Urinary bladder (tissue), 4 donors: ENCODE data around the gene ENGASE. TPM values are rescaled to one million over a fixed set of nuclear protein-coding genes. Genes with fewer than 3 reads are reported as not detected.
A peak's percentile ranks its signal among the peaks of the same experiment; 100 is the strongest.

Experiments used
- DNase-seq: peaks from one replicate; pipeline ENCODE4 v3.0.0-alpha.2; 2015; ENCODE audit errors: extremely low spot score
- H3K27ac ChIP-seq: one replicate; pipeline ENCODE4 v1.5.1; 2013; ENCODE audit warnings: low read depth, mild to moderate bottlenecking, moderate library complexity
- H3K36me3 ChIP-seq: one replicate; pipeline ENCODE4 v1.6.1; 2013; ENCODE audit warnings: mild to moderate bottlenecking, moderate library complexity; ENCODE audit not compliant: insufficient read depth
- H3K4me1 ChIP-seq: one replicate; pipeline ENCODE4 v1.6.1; 2013; ENCODE audit warnings: mild to moderate bottlenecking, moderate library complexity; ENCODE audit not compliant: insufficient read depth
- H3K4me3 ChIP-seq: one replicate; pipeline ENCODE4 v1.5.1; 2013; ENCODE audit warnings: low read depth, low read length
- WGBS: extraction: QIAGEN DNeasy Blood & Tissue Kit; methylation state at CpG from one replicate; pipeline ENCODE4 v1.1.7; 2013; 5-methylcytosine and 5-hydroxymethylcytosine counted together
- polyA plus RNA-seq: library from polyadenylated mRNA; stranded (reverse); fragments of 200-250 nt; gene quantifications from one replicate; pipeline ENCODE4 v1.2.3, GENCODE V29; 2013
- total RNA-seq: library from RNA; depleted of rRNA; stranded (reverse); fragments of >200 nt; gene quantifications from one replicate; pipeline ENCODE4 v1.2.3, GENCODE V29; 2014
- donor health status: healthy with polysubstance abuse.
- donor health status: healthy.

Gene ENGASE
- total and polyA plus RNA-seq, 2 donors, result 17.2 to 27.4 TPM

DNA sequence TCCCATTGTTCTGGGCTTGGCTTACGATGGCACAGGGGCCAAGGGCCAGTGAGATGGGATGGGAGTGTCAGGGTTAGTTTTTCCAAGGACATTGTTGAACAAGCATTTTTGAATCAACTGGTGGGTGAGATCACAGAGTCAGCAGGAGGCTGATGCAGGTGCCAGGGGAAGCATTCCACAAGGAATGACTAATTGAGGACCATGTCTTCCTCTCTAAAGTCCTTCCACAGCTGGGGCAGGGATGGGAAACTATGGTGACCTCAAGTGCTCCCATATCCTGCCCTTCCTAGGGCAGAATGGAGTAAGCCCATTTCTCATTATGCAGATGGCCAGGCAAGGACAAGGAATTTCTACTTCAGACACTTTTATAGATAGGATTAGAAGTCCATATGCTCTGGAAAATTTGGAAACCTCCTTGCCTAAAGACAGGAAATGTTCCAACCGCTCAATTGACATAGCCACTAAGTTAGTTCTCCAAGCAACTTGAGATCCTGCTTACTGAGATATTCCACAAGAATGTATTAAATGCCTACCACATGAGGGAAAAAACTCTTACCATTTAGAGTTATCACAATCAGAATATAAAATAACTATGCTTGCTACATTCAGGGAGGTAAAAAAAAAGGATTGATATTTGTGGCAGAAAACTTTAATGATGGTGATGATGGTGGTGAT, 21.2 kb upstream of the ENGASE start:
- H3K4me3 ChIP-seq, result no peak overlapping the region
- DNase-seq, result no peak
- H3K27ac ChIP-seq, result no peak overlapping the region
- 76% methylated on average over 2 of the region's 2 CpGs for WGBS
- H3K4me1 ChIP-seq, result no peaks in the 10 kb centered on the region
- no peaks in the 10 kb centered on the region for H3K36me3 ChIP-seq

DNA sequence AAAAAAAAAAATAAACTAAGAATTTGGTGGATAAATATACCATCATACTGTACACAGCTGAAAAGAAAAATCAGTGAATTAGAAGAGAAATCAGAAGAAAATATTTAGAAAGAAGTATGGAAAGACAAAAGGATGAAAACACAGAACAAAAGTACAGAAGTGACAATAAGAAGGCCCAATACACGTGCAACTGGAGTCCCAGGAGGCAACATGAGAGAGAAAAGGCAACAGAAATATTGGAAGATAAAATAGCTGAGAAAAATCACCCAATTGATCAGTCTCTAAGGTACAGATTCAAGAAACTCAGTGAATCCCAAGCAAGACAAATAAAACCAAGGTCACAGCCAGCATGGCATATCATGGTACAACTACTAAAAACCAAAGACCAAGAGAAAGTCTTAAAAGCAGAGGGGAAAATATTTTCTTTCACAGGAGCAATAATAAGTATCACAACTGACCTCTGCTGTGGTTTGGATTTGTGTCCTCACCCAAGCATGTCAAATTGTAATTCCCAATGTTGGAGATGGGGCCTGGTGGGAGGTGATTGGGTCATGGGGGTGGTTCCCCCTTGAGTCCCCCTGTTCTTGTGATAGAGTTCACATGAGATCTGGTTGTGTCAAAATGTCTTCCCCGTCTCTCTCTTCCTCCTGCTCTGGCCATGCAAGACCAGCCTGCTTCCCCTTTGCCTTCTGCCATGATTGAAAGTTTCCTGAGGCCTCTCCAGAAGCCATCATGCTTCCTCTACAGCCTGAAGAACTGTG, 20.2 kb upstream of the ENGASE start:
- H3K27ac ChIP-seq, result no peak overlapping the region
- H3K4me3 ChIP-seq, result no peak overlapping the region
- no peaks in the 10 kb centered on the region for H3K4me1 ChIP-seq
- 71% methylated on average over 2 of the region's 2 CpGs for WGBS
- H3K36me3 ChIP-seq, result no peaks in the 10 kb centered on the region
- DNase-seq, result no peak

DNA sequence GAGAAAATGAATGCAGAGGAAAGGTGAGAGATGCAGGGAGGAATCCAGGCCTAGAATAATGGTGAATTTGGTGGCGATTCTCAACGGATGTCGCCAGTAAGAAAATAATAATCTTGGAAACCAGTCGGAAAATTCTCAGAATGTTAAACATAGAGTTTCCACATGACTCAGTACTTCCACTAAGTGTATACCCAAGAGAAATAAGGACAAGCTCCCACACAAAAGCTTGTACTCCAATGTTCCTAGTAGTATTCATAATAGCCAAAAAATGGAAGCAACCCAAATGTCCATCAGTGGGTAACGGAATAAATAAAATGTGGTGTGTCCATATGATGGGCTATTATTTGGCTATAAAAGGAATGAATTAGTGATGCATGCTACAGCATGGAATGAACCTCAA, 19.4 kb upstream of the ENGASE start:
- no peak for DNase-seq
- H3K27ac ChIP-seq, result no peak overlapping the region
- H3K36me3 ChIP-seq, result no peaks in the 10 kb centered on the region
- H3K4me3 ChIP-seq, result no peak overlapping the region
- H3K4me1 ChIP-seq, result no peaks in the 10 kb centered on the region
- 87% methylated on average over 5 of the region's 5 CpGs for WGBS

DNA sequence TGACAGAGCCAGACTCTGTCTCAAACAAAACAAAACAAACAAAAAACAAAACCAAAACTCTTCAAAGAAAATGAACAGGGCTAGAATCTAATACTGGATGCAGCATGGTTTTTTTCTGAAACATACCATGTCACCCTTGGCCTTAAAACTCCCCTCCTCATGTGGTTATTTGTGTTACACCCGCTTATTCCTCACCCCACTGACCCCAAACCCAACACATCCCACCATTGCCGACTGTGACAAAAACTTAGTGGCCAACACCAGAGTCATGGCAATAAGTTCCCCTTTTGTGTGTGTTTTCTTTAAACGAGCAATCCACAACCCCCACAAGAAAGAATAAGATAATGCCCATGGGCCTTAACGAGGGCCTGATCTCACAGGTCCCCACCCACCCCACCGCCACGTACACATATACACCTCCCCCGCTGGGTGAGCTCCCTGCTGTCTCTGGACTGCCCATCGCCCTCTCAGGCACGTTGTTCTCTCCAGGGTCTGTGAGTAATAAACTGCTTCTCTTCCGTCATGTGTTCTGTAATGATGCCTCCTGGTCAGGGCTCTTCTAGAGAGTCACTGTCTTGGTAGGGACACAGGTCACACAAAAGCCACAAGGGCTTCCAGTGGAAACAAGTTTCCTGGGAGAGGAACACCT, 16.8 kb upstream of the ENGASE start:
- no peak overlapping the region for H3K27ac ChIP-seq
- DNase-seq, result no peak
- H3K4me3 ChIP-seq, result no peak overlapping the region
- WGBS, result 79% methylated on average over 10 of the region's 10 CpGs
- H3K36me3 ChIP-seq, result no peaks in the 10 kb centered on the region
- H3K4me1 ChIP-seq, result no peaks in the 10 kb centered on the region

DNA sequence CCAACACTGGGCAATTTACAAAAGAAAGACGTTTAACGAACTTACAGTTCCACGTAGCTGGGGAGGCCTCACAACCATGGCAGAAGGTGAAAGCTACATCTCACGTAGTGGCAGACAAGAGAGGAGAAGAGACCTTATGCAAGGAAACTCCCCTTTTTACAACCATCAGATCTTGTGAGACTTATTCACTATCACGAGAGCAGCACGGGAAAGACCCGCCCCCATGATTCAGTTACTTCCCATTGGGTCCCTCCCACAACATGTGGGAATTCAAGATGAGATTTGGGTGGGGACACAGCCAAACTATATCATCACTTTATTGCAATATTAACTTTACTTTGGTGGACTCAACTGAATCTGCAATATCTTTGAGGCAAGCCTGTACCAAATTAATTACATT, 11.9 kb upstream of the ENGASE start:
- H3K4me1 ChIP-seq, result no peaks in the 10 kb centered on the region
- DNase-seq, result no peak
- H3K36me3 ChIP-seq, result no peaks in the 10 kb centered on the region
- no peak overlapping the region for H3K27ac ChIP-seq
- H3K4me3 ChIP-seq, result no peak overlapping the region
- WGBS, result 79% methylated on average over 7 of the region's 7 CpGs

DNA sequence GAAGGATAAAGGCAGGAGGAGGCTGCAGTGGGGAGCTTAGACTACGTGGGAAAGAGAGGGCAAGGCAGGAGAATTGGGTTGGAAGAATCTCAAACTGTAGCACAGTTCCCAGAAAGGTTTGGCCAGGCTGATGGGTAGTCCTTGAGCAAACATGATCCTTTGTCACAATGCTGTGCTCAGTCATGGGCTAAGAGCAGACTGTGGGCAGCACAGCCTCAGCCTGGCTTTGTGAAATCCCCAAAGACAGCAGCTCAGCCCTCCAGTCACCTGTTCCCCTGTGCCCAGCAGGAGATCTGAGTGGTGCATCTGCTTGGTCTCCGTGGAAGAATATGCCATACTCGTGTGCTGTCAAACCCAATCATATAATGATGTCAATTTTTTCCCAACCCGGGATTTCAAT, 10.6 kb upstream of the ENGASE start:
- DNase-seq, result no peak
- WGBS, result 73% methylated on average over 4 of the region's 4 CpGs

DNA sequence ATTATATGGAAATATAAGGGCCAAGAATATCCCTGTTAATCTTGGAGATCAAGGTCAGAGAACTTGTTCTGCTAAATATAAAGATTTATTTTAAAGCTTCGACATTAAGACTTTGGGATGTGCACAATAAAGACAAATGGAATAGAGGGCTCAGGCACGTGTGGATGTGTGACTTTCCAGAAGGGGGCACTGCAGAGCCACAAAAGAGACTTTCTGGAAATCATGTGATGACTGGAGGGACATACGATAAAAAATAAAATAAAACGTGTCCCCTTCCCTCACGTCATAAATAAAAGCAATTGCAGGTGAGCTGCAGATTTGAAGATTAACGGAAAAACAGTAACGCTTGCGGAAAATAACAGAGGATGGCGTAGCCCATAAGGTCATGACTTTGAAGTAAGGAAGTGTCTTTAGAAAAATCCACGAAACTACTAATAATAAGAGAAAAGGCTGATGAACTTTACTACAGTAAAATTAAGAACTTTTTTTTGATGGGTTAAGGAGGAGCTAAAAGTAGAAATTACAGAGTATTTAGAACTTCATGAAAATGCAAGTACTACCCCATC, 9.4 kb upstream of the ENGASE start:
- 39% methylated on average over 10 of the region's 10 CpGs for WGBS
- DNase-seq, result no peak
- Histone ChIP-seq H3K27ac (no peak overlapping the region), H3K4me1 (no peaks in the 10 kb centered on the region), H3K4me3 (no peak overlapping the region), H3K36me3 (no peaks in the 10 kb centered on the region)

More for the DNA sequence above, 10.6 kb upstream of the ENGASE start:
- H3K36me3 ChIP-seq, result no peaks in the 10 kb centered on the region
- H3K27ac ChIP-seq, result no peak overlapping the region
- H3K4me1 ChIP-seq, result no peaks in the 10 kb centered on the region
- H3K4me3 ChIP-seq, result no peak overlapping the region

DNA sequence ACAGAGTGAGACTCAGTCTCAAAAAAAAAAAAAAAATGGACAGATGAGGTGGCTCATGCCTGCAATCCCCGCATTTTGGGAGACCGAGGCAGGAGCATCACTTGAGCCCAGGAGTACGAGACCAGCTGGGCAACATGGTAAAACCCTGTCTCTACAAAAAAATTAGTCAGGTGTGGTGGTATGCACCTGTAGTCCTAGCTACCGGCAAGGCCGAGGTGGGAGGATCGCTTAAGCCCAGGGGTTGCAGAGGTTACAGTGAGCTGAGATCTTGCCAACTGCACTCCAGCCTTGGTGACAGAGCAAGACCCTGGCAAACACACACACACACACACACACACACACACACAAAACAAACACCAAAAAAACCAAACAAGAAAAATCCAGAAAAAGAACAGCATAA, 7.7 kb upstream of the ENGASE start:
- DNase-seq, result no peak
- H3K4me3 ChIP-seq, result no peak overlapping the region
- no peaks in the 10 kb centered on the region for H3K36me3 ChIP-seq
- WGBS, result 87% methylated on average over 6 of the region's 6 CpGs
- H3K4me1 ChIP-seq, result no peaks in the 10 kb centered on the region
- H3K27ac ChIP-seq, result no peak overlapping the region

DNA sequence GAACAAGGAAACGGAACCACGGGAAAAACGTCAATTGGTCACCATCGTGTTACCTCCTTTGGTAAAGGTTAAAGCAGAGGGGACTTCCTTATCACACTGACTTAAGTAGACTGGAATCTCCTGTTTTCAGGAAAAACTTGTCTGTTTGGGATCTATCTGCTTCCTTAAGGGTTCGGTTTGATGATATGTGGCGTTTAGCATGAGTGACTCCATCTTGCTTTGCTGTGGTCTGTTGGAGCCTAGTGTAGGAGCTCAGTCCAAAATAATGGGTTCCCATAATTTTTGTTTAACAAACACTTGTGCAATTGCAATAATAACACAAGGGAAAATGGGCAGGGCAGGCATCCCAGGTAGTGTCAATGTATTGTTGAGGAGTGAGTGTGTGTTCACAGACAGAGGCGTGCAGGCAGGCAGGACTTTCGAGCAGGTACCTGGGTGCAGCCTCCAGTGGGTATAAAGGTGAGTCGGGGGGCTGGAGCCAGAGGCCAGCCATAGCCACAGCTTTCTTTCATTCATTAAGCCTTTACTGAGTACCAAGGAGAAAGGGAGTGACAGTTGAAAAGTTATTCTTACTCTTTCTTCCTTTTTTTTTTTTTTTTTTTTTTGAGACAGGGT, 4.3 kb upstream of the ENGASE start:
- 84% methylated on average over 9 of the region's 9 CpGs for WGBS
- DNase-seq, result no peak
- H3K27ac ChIP-seq, result no peak overlapping the region
- H3K36me3 ChIP-seq, result no peaks in the 10 kb centered on the region
- H3K4me3 ChIP-seq, result no peak overlapping the region
- no peaks in the 10 kb centered on the region for H3K4me1 ChIP-seq

DNA sequence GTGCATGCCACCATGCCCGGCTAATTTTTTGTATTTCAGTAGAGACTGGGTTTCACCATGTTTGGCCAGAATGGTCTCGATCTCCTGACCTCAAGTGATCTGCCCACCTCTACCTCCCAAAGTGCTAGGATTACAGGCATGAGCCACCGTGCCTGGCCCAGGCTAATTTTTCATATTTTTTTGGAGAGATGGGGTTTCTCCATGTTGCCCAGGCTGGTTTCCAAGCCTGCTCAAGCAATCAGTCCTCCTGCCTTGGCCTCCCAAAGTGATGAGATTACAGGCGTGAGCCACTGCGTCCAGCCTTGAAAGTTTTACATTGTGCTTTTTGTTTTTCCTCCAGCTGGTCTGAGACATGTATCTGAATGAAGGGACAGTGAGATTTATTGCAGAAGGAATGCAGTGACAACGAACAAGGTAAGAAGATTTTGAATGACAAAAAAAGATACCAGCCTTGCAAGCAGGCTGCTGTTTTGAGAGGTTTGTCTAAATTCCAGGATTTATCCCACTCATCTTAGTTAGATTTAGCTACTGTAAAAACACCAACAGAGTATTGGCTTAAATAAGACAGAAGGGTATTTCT, 3.4 kb upstream of the ENGASE start:
- no peak for DNase-seq
- 76% methylated on average over 6 of the region's 6 CpGs for WGBS
- no peaks in the 10 kb centered on the region for H3K36me3 ChIP-seq
- no peak overlapping the region for H3K4me3 ChIP-seq
- no peaks in the 10 kb centered on the region for H3K4me1 ChIP-seq
- H3K27ac ChIP-seq, result no peak overlapping the region

DNA sequence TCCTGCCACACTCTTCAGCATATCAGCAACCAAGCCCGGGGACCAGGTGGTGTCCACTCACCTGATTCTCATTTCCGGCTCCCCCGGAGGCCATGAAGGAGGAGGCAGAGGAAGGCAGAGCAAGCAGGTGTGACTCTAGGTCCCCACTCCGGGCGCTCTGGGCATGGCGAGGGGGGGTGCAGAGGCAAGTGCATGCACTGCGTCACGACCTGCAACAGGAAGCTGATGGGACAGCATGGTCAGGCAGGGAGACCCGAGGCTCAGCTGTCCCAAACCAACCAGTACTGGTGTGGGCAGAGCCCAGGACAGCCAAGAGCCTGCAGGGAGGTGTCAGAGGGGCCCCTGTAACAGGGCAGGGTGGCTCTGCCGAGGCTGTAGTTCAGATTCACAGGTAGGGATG, 2.1 kb upstream of the ENGASE start:
- Histone ChIP-seq H3K36me3 (no peaks in the 10 kb centered on the region), H3K4me1 (no peaks in the 10 kb centered on the region), H3K4me3 (no peak overlapping the region), H3K27ac (no peak overlapping the region)
- DNase-seq, result no peak
- WGBS, result 84% methylated on average over 10 of the region's 10 CpGs

DNA sequence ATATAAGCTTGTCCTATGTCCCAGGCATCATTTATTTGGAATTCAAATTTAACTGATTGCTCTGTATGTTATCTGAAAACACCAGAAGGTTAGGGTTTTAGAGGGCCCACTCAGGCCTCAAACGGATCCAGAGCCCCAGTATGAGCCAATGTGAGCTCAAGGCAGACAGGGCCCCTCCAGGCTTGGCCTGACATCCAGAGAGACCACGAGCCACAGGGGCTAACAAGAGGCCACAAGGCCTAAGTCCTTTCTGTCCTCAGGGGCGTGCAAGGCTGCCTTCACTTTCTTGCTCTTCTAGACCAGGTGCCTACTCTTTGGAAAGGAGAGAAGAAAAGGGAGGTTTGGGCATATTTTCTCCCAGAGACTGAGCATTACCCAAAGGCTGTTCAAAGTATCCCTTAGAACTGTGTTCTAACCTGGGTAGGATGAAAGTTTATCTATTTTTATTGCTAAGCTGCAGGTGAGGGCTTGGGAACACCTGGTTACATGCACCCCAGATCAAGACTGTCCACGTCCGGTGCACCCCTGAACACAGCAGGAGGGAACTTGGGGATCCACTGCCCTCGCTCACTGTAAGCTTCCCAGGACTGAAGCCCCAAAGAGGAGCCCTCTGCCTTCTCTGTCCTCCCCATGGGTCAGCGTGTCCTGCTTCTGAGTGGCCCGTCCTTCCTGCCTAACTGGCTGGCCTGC, 1.5 kb upstream of the ENGASE start:
- WGBS, result 86% methylated on average over 8 of the region's 8 CpGs
- DNase-seq, result no peak
- Histone ChIP-seq H3K4me3 (no peak overlapping the region), H3K4me1 (no peaks in the 10 kb centered on the region), H3K27ac (no peak overlapping the region), H3K36me3 (no peaks in the 10 kb centered on the region)

DNA sequence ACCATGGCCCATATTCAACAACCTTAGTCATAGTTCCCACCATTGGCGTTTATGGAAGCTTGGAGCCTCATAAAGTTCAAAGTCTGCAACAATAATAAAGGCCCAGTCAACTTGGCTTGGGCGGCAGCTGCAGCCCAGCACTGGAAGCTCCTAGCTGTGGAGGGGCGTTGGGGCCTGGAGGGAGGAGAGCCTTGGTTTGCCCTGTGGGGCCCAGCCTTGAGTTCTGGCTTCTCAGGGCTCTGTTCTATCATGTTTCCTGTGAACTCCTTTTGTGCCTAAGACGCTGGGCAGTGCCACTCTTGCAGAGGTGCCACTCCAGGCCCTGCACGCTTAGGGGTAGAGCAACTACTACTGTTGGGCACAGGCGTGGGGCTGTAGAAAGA, 927 bp upstream of the ENGASE start:
- WGBS, result 84% methylated on average over 6 of the region's 6 CpGs
- Histone ChIP-seq H3K4me3 (no peak overlapping the region), H3K27ac (peak overlapping the region; percentile 7), H3K4me1 (no peaks in the 10 kb centered on the region), H3K36me3 (no peaks in the 10 kb centered on the region)
- no peak for DNase-seq
